Measurements from ENCODE around the gene FBF1.
A peak's percentile ranks its signal among the peaks of the same experiment; 100 is the strongest.

The FBF1 gene

DNA sequence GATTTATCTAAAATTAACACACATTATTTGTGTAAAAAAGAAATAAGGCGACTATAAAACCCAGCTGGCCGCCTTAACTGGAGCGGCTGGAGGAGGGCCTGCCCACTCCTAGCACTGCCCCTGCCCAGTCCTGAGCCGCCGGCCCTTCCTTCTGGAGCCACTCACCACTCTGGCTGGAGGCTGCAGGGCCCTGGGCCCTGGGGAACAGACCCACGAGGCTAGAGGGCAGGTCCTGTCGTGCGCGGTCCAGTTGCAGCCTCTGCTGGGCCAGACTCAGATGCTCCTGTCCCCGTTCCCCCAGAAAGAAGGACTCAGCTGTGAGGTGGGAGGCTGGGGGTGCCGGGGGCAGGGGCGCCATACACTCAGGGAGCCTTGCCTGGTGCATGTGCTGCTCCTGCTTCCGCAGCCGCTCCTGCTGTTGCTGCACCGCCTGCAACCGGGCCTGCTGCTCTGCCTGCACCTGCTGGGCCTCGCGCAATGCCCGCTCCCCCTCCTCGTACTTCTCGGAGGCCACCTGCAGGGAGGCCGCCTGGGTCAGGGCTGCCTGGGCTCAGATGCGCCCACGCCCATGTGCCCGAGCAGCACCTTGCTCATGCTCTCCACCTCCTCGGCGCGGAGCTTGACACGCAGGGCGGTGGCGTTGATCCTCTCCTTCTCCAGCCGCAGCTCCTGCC lies 27.2 kb downstream of the FBF1 start:
- no peak for DNase-seq

DNA sequence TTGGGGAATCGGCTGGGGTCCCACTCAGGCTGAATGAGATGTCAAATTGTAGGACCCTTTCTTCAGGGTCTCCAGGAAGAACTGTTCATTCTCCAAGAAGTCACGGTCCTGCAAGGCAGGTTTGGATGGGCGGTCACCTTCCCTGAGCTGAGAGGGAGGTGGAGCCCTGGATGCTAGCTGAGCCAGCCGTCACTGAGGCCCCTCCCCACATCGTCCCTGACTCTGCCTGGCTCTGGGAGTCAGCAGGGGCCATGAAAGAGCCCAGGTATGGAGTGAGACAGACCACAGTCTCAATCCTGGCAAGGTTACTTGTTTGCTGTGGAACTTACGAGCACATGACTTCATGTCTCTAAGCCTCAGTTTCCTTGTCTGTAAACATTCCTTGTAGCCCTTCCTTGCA lies 30.1 kb downstream of the FBF1 start:
- DNase-seq, result no peak

DNA sequence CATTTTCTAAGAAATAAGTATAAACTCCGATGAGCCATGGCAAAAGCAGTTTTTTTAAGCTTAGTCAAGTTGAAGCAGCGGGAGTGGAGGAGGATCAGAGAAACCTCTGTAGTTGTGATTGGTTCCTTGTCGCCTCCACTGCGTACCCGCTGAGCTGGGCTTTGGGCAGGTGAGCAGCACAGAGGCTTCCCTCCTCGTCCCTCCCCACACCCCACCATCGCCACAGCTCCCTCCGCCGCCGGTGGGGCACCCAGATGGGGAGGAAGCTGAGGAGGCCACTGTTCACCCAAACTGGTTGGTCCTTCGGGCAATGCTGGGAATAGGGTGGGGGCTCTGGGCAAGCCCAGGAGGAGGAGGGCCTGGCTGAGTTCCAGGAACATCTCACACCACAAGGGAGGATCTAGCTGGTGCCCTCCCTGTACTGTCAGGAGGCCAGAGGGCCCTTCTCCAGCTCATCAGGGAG lies 31.0 kb downstream of the FBF1 start:
- DNase-seq, result no peak

DNA sequence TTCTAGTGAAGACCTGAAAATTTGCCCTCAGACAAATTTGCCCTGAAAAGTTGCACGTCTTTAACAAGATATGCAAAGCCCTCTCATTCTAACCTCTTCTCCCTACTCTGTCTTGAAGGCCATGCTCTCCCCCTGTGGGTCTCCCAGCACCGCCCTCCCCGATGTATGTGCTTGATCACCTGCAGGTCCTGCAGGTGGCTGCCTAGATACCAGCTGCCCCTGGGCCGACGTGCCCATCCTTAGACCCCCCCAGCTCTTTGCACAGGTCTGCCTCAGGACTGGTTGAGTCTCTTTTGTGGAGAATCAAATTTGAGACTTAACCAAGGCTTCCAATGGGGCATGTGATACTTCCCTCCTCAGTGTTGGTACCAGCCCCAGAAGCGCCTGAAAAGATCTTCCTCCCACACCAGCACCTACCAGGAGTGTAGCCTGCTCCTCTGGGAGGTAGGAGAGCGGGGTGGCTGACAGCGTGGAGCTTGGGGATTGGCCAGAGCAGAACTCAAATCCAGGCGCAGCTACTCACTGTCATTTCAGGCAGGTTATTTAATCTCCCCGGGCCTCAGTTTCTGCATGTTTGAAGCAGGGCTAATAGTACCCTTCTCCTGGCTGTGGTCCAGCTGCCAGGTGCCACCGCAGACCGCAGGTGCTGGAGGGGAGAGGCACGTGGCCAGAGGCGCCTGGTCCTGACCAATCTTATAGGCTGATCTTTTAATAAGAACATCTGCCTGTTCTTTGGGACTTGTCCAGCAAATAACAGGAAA lies 31.6 kb downstream of the FBF1 start:
- no peak for DNase-seq

DNA sequence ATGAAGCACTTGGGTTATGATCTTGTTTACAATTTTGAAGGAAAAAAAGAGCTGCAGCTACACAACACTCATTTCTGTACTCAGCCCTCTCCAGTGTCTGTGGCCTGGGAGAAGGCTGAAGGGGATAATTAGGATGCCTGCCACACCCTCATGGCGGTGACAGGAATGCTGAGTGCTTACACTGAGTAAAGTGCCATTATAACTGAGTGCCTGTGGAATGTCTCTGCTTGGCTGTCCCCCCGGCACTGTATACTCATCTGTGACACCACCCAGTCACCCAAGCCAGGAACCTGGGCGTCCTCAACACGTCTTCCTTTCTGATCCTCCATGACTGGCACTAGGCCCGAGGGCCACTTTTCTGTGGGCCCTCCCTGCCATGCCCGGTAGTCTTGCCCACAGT lies 32.6 kb downstream of the FBF1 start:
- DNase-seq, result no peak

DNA sequence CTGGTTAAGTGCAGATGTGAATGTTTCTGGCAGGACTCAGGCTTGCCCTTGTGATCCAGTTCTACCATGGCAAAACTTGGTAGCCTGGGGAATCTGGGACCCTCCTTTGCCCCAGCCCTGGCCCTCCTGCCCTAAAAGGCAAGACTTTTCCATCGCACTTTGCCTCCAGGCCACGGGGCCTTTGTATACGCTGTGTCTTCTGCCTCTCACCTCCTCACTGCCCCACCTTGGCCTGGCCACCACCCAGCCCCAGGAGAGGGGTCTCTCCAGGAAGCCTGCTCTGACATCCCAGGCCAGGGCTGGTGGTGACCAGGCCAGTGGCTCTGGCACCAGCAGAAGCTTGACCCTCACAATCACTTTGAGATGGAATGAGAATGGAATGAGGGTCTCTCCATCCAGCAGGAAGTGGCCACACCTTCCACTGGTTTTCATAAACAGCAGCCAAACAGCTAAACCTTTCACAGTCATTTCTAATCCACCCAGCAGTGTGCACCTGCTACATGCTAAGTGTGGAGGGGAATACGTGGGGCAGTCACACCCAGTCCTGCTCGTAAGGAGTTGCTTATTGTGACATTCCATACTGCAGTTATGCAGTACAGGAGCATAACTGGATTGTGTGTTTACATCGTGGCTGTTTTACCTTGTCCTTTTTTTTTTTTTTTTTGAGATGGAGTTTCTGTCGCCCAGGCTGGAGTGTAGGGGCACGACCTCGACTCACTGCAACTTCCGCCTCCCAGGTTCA lies 34.5 kb downstream of the FBF1 start:
- DNase-seq, result no peak

DNA sequence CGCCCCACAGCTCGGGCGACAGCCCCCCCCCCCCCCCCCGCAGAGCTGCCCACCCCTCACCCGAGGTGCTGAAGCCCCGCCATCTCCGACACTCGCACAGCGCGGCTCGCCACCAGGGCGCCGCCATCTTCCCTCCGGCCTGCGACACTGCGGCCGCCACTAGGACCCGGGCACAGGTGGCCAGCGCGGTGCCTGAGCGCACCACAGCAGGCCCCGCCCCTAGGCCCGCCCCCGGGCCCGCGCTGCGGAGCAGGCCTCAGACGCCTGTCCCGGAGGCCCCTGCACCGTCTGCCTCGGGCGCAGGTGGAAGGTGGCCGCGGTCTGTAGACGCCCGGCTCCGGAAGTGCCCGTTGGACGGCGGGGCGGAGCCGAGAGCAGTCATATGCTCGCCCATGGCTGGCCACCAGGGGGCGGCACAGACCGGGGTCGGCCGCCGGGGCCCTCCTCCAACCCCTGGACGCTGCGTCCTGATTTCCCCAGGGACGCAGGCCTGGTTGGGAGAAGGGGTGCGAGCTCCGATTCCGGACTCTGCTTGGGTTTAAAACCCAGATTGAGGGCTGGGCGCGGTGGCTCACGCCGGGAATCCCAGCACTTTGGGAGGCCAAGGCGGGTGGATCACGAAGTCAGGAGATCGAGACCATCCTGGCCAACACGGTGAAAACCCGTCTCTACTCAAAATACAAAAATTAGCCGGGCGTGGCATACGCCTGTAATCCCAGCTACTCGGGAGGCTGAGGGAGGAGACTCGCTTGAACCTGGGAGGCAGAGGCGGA lies 35.9 kb downstream of the FBF1 start, which contains the start of gene MRPL38:
TSS of gene MRPL38 (minus strand) at position 136 of the 773 bp plus-strand sequence. CDS start at position 127, 9 bp downstream.
- DNase-seq, result peak; percentile 88

DNA sequence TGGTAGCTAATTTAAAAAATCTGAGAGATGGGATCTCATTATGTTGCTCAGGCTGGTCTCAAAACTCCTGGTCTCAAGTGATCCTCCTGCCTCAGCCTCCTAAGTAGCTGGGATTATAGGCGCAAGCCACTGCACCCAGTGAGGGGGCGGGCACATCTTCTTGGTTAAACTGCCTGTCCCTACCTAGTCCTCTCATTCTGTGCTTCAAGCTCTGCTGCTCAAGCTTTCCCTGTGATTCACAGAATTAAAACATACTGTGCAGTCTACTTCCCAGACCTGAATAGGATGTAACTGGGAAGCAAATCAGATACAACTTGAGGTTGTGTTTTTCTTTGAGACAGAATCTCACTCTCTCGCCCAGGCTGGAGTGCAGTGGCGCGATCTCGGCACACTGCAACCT lies 38.4 kb downstream of the FBF1 start:
- no peak for DNase-seq

DNA sequence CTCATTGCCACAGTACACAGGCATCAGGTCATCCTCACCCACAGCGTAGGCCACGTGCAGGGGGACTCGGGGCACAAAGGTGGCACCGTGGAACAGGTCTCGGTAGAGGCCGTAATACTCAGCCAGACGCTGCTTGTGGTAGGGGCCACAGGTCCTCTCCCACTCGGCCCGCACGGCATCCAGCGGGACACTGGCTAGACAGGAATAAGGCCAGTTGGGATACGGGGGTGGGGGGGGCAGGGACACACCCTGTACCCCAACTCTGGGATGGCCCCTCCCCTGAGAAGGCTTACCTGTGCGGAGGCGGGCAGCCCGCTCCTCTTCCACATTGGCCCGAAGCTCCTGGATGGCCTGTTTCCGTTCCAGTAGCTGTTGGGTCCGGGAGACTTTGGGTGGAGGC lies 39.1 kb downstream of the FBF1 start:
- DNase-seq, result no peak

DNA sequence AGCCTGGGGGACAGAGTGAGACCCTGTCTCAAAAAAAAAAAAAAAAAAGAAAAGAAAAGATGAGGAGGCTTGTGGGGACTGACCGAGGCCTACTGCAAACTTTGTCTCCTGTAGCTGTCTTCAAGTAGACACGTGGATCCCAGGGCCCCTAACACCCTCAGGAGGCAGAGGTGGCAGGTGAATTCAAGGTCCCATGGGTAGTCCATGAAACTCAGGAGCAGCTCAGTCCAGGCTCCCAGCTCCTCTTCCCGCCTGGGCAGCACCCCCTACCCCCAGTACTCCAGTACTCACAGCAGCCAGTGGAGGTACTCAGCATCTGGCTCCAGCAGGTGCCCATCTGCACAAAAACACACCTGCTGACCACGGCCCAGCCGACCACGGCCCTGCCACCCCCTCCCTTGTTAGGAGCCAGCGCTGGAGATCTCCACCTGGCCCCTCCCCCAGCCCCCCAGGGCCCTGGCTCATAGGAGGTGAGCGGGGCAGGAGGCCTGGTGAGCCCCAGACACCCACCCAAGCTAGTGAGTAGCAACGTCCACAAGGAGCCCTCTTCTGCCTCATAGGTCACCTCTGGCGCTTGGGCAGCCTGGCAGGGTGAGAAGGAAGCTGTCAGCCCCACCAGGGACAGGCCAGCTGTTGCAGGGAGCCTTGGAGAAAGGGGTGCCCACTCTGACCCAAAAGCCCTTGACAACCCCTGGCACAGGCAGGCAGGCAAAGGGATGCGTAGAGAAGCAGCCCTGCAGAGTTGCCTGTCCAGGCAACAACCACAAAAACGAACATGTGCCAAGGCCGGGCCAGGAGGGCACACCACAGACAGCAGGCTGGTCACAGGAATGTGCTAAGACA lies 39.9 kb downstream of the FBF1 start:
- no peak for DNase-seq

DNA sequence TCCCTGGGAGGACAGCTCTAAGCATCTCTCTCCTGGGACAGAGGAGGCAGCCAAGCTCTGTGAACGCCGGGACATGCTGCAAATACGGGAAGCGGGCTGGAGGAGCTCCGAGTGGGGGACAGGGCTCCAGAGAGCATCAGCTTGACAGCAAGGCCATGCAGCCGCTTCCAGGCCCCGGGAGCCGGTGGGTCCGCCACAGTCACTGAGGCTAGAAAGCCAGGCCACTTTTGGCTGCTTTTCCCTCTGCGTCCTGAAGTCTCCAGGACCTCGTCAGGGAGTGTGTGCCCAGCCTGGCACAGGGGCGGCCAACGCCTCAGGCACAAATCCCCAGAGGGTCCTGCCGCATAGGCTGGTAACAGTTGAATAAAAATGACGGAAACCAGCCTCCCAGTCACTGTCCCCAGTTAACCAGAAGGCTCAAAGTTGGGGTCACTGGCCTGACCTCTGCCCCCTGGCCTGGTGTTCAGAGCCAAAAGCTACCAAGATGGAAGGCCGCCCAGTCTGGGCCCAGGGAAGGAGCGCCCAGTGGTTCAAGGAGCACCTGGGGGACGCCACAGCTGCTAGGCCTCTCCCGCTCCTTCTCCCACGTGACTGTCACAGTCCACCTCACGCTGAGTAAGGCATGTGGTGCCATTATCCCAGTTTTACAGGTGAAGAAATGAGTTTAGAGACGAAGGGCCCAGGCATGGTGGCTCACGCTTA lies 40.9 kb downstream of the FBF1 start:
- DNase-seq, result no peak

DNA sequence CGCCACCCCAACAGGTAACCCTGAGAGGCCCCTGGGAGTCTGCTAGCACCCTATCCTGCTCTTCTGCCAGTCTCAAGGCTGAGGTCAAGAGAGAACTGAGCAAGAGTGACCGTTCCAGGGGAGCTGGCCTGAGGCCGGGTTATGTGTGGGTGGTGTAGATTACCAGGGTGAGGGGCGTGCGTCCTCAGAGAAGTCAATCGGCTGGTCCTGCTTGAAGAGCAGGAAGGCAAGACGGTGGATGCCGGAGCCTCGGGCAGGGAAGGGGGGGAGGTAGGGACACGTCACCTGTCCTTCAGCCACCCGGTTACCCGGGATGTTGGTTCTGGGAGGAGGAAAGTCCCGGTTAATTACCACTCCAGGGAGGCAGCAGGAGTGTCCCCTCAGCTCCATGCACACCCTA lies 41.5 kb downstream of the FBF1 start:
- no peak for DNase-seq

DNA sequence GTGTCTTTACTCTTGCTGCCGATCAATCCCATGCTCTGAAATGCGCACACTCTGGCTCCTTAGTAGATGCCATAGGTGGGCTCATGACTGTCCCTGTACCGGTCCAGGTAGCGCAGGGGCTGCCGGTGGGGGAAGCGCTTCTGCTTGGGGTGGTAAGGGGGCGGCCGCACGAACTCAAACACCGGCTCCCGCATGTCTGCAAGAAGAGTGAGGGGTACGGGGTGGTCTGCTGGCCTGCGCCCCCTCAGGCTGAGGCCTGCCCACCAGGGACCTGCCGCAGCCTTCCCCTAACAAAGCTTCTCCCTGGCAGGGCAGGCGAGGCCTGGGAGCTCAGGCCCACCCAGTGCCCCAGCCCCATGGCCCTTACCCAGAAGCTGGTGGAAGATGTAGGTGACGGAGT lies 42.1 kb downstream of the FBF1 start:
- no peak for DNase-seq

DNA sequence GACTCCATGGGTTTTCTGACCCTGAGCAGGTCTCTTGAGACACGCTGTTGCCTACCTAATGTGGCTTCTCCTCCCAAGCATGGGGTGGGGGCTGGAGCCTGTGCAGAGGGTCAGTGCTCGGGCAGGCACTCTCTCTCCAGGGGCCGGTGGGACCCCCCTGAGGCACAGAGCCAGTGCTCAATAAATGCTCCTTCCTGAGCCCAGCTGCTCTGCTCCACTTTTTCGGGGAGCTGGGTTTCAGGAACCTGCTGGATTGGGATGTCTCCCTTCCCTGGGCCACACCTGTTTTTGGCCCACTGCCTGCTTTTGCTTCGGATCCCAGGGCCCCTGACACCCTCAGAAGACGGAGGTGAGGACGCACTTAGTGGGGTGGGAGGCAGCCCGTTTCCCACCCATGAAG lies 42.8 kb downstream of the FBF1 start:
- DNase-seq, result no peak

DNA sequence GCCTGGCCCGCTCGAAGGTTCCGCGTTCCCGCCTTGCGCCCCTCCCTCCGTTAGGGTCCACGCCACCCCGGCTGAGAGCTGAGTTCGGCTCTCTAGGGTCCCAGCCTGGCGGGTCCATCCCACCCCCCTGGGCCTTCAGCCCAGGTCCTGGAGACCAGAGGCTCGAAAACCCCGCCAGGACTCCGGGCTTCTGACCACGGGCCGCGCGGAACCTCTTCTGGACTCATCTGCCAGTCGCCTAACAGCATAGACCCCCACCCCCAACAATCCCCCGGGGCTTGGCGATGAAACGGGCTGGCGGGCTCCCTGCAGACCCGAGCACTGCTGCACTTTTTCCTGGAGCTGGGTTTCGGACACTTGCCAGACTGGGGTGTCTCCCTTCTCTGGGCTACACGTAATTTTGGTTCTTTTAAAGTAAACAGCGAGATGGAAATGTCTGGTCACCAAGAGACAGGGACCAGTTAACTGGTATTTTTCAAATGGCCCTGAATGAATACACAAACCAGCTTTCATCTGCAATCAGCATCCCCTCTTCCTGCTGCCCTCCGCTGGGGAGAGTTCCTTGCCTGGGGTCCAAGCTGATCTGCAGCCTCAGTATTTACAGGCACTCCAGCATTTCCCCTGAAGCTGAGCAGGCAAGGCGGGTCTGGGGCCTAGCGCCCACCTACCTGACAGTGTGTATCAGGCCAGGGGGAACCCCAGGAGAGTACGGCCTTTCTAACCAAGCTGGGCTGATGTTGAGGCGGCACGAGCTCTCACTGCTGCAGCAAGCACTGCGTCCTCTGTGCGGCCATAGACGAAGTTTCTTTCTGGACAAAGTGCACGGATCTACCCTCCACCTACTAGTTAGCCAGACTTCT lies 43.5 kb downstream of the FBF1 start:
- DNase-seq, result no peak

DNA sequence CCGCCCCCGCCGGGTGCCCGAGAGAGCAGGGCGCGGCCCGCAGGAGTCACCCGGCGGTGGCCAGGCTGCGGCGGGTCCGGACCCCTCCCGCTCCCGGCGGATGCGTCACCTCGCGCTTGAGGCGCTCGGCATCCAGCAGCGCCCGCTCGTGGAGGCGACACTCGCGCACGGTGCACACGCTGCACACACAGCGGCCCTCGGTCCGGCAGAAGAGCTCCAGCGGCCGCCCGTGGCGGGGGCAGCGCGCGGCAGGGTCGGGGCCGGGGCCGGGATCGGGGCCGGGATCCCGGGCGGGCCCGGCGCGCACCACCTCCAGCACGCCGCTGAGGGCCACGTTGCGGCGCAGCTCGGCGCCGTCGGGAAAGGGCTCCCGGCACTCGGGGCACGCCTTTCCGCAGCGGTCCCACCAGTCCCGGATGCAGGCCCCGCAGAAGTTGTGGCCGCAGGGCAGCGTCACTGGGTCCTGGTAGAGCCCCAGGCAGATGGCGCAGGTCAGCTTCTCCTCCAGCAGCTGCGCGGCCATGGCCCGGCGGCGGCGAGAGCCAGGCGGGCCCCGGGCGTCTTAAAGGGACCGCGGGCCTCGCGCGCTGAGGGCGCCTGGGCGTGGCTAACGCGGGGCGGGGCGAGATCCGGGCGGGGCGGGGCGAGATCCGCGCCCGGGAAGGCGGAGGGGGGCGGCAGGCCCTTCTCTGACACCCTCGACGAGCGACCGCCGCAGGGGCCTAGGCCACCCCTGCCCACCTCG lies 44.3 kb downstream of the FBF1 start, which contains the start of gene TRIM65:
TSS of gene TRIM65 (minus strand) at position 537 of the 745 bp plus-strand sequence. CDS start at position 523, 14 bp downstream.
- peak; percentile 85 for DNase-seq

DNA sequence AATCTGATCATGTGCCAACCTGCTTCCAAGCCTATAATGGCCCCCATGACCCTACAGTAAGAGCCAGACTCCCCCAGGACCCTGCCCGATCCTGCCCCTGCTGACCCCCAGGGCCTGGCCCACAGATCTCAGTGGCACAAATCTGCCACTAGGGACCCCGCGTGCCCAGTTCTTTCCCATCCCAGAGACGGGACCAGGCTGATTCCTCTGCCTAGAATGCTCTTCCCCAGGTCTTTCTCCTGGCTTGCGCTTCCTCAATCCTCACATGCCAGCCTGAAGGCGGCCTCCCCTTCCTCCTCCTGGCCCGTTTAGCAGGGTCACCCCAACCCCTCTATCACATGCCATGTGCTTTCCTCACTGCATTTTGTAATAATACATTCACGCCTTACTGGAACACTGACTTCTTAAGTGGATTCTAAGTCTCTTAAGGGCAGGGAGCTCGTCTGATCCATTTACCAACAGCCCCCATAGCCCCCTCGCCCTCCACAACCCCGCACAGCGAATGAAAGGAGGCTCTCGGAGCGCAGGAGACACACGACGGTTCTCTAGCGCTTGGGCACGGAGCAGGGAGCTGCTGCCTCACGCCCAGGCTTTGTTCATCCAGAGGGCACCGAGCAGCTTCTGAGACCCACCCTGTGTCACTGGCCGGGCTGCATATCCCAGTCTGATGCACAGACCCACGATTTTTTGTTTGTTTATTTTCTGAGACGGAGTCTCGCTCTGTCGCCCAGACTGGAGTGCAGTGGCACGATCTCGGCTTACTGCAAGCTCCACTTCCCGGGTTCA lies 45.3 kb downstream of the FBF1 start:
- DNase-seq, result no peak

DNA sequence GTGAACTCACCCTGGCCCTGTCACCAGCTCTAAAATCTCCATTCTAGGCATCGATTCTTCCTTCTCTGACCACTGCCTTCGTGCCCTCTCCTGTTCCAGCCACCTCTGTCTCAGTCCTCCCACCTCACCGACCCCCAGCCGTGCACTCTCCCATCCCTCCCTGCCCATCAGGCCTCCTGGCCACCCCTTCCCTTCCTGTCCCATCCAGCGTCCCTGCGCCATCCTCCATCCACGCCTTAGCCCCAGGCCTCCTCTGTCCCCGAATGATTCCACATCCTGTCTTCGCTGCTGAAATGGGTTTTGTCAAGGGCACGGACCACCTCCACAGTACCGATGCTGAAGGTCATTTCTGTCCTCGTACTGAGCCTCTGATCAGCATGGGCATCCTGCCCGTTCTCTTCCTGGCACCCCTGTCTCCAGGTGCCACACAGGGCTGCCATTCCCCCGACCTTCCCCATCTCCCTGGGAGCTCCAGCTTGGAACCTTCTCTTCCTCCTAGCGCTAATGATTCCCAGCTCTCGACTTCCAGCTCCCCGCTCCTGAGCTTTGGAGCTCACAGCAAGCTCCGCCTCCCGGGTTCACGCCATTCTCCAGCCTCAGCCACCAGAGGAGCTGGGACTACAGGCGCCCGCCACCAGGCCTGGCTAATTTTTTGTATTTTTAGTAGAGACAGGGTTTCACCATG lies 46.7 kb downstream of the FBF1 start:
- no peak for DNase-seq

Data from midbrain (tissue), 1 donor.